ENCODE data around the gene GIT1. TPM values are rescaled to one million over a fixed set of nuclear protein-coding genes. Genes with fewer than 3 reads are reported as not detected.

GIT1 gene
- total and polyA plus RNA-seq, 2 of the 13 experiments (the other 11 are each of a cell fraction or from before 2014, with no cell fraction given) = 14.2 to 30.8 TPM

DNA sequence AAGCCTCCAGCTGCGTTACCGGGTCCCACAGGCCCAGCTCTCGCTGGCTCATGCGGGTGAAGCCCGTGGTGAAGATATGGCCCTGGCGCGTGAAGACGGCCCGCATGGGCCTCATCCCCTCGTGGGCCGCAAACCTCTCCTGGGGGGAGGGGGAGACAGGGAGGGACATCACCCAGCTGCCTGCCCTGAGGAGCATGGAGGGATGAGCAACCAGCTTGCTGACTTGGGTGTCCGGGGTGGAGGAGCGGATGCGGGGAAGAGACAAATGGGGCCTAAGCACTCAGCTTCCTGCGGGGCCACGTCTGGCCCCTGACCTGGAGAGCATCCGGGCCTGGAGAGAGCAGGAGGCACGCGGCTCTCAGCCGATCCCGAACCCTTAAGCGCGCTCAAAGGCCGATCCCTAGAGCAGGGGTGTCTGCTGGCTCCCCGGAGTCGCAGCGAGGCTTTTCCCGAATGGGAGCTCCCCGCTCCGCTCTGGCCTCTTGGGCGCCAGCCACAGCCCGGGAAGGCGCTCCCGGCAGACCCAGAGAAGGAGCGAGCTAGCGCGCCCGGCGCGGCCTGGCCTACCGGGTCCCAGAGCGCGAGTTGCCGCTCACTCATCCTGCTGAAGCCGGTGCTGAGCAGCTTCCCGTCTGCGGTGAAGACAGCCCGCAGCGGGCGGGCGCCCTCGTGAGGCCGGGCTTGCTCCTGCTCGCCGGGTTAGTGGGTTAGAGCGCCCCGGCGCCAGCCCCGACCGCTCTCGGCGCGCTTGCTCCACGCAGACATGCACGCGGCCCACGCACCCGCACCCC is 28.2 kb upstream of the GIT1 start (continued):
- no peak for TF ChIP-seq GATAD2A (CRISPR knock-in tag; IDR thresholded peaks at IDR 0.05)
- no peak for TF ChIP-seq SRSF4 (IDR thresholded peaks at IDR 0.05; ENCODE audit: low read depth, low read length, poor library complexity, severe bottlenecking)
- no peak for TF ChIP-seq ZNF782 (CRISPR knock-in tag; IDR thresholded peaks at IDR 0.05; ENCODE audit: borderline replicate concordance)
- no peak for TF ChIP-seq ZHX2 (IDR thresholded peaks at IDR 0.05; ENCODE audit: low read depth)
- 0 out of 2 replicates have a peak, but pooled peaks have one; percentile 73 for TF ChIP-seq ZHX2 (CRISPR knock-in tag; IDR thresholded peaks at IDR 0.05; ENCODE audit: borderline replicate concordance)
- TF ChIP-seq ZBTB42 (CRISPR knock-in tag; IDR thresholded peaks at IDR 0.05) = peak; percentile 68; the same call in 1 of the 2 replicates
- TF ChIP-seq BRD4 (CRISPR knock-in tag; IDR thresholded peaks at IDR 0.05) = no peak
- TF ChIP-seq, protein P1, sequence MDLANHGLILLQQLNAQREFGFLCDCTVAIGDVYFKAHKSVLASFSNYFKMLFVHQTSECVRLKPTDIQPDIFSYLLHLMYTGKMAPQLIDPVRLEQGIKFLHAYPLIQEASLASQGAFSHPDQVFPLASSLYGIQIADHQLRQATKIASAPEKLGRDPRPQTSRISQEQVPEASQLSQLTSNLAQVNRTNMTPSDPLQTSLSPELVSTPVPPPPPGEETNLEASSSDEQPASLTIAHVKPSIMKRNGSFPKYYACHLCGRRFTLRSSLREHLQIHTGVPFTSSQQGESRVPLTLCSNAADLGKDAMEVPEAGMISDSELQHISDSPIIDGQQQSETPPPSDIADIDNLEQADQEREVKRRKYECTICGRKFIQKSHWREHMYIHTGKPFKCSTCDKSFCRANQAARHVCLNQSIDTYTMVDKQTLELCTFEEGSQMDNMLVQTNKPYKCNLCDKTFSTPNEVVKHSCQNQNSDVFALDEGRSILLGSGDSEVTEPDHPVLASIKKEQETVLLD (CRISPR knock-in tag; IDR thresholded peaks at IDR 0.05; ENCODE audit: low read depth) = no peak
- TF ChIP-seq ZSCAN12 (CRISPR knock-in tag; IDR thresholded peaks at IDR 0.05) = no peak
- TF ChIP-seq ZNF326 (CRISPR knock-in tag; IDR thresholded peaks at IDR 0.05; ENCODE audit: borderline replicate concordance) = no peak
- no peak for TF ChIP-seq ZNF816 (CRISPR knock-in tag; IDR thresholded peaks at IDR 0.05; ENCODE audit: borderline replicate concordance)
- TF ChIP-seq ZNF781 (CRISPR knock-in tag; IDR thresholded peaks at IDR 0.05; ENCODE audit: borderline replicate concordance, not compliant biosample characterization) = peak; percentile 59
- no peak for TF ChIP-seq ZNF20 (CRISPR knock-in tag; IDR thresholded peaks at IDR 0.05)
- TF ChIP-seq, protein P2, sequence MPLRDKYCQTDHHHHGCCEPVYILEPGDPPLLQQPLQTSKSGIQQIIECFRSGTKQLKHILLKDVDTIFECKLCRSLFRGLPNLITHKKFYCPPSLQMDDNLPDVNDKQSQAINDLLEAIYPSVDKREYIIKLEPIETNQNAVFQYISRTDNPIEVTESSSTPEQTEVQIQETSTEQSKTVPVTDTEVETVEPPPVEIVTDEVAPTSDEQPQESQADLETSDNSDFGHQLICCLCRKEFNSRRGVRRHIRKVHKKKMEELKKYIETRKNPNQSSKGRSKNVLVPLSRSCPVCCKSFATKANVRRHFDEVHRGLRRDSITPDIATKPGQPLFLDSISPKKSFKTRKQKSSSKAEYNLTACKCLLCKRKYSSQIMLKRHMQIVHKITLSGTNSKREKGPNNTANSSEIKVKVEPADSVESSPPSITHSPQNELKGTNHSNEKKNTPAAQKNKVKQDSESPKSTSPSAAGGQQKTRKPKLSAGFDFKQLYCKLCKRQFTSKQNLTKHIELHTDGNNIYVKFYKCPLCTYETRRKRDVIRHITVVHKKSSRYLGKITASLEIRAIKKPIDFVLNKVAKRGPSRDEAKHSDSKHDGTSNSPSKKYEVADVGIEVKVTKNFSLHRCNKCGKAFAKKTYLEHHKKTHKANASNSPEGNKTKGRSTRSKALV (CRISPR knock-in tag; IDR thresholded peaks at IDR 0.05) = peak; percentile 88; the same call in 1 of the 2 replicates
- no peak for TF ChIP-seq ZBTB7B (CRISPR knock-in tag; IDR thresholded peaks at IDR 0.05)
- 0 out of 2 replicates have a peak, but pooled peaks have one; percentile 10 for TF ChIP-seq HMG20A (CRISPR knock-in tag; IDR thresholded peaks at IDR 0.05; ENCODE audit: borderline replicate concordance)
- TF ChIP-seq MED13 (CRISPR knock-in tag; IDR thresholded peaks at IDR 0.05) = peak; percentile 22; the same call in 1 of the 2 replicates
- TF ChIP-seq, protein P3, sequence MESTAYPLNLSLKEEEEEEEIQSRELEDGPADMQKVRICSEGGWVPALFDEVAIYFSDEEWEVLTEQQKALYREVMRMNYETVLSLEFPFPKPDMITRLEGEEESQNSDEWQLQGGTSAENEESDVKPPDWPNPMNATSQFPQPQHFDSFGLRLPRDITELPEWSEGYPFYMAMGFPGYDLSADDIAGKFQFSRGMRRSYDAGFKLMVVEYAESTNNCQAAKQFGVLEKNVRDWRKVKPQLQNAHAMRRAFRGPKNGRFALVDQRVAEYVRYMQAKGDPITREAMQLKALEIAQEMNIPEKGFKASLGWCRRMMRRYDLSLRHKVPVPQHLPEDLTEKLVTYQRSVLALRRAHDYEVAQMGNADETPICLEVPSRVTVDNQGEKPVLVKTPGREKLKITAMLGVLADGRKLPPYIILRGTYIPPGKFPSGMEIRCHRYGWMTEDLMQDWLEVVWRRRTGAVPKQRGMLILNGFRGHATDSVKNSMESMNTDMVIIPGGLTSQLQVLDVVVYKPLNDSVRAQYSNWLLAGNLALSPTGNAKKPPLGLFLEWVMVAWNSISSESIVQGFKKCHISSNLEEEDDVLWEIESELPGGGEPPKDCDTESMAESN (CRISPR knock-in tag; conservative IDR thresholded peaks at IDR 0.05) = peak; percentile 61; the same call in 1 of the 2 replicates
